ENCODE results near the gene SSC5D. TPM values are rescaled to one million over a fixed set of nuclear protein-coding genes. Genes with fewer than 3 reads are reported as not detected.

The SSC5D gene
- total RNA-seq, 1 experiment from 2014 or later, result 1.5 TPM

DNA sequence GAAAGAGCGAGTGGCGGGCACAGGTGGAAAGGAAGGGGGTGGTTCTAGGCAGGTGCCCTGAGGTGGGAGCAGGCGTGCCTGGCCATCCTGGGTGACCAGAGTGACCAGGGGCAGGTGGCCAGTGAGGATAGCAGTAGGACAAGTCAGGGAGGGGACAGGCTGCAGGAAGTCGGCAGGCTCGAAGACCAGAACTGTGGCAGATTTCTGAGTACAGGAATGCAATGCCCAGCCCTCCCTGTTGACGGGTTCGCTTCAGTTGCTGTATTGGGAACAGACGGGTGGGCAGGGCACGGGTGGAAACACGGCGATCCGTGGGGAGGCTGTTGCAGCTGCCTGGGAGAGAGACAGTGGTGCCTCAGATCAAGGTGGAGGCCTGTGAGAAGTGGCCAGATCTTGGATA lies 9.9 kb upstream of the SSC5D start:
- H3K4me3 ChIP-seq (replicated peaks in 1 of 2; ENCODE audit: low read depth in 1 of 2, low read length in 2 of 2), result no peak overlapping the region
- TF ChIP-seq TCF7L2 (IDR thresholded peaks at IDR 0.05; ENCODE audit: borderline replicate concordance, extremely low read depth, insufficient read depth, insufficient read length) (no peak), POLR2A (IDR thresholded peaks at IDR 0.05; ENCODE audit: borderline replicate concordance, extremely low read depth, insufficient read depth, insufficient read length) (no peak), CBX3 (IDR thresholded peaks at IDR 0.05; ENCODE audit: low read depth) (no peak), EZH2 (IDR thresholded peaks at IDR 0.05) (no peak), CEBPB (IDR thresholded peaks at IDR 0.05; ENCODE audit: low read depth) (no peak), ELF1 (IDR thresholded peaks at IDR 0.05; ENCODE audit: borderline replicate concordance, low read depth) (no peak), SP1 (IDR thresholded peaks at IDR 0.05; ENCODE audit: low read depth) (no peak), RAD21 (IDR thresholded peaks at IDR 0.05; ENCODE audit: low read depth) (no peak), SRF (IDR thresholded peaks at IDR 0.05; ENCODE audit: low read depth) (no peak), FOSL1 (IDR thresholded peaks at IDR 0.05; ENCODE audit: low read depth) (no peak), ZFX (IDR thresholded peaks at IDR 0.05) (no peak)
- TF ChIP-seq, protein P1, sequence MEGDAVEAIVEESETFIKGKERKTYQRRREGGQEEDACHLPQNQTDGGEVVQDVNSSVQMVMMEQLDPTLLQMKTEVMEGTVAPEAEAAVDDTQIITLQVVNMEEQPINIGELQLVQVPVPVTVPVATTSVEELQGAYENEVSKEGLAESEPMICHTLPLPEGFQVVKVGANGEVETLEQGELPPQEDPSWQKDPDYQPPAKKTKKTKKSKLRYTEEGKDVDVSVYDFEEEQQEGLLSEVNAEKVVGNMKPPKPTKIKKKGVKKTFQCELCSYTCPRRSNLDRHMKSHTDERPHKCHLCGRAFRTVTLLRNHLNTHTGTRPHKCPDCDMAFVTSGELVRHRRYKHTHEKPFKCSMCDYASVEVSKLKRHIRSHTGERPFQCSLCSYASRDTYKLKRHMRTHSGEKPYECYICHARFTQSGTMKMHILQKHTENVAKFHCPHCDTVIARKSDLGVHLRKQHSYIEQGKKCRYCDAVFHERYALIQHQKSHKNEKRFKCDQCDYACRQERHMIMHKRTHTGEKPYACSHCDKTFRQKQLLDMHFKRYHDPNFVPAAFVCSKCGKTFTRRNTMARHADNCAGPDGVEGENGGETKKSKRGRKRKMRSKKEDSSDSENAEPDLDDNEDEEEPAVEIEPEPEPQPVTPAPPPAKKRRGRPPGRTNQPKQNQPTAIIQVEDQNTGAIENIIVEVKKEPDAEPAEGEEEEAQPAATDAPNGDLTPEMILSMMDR (IDR thresholded peaks at IDR 0.05 in 2 of 3, conservative IDR thresholded peaks at IDR 0.05 in 1 of 3; ENCODE audit: borderline replicate concordance in 1 of 3, insufficient read depth in 1 of 3, low read depth in 2 of 3, low read length in 2 of 3), result no peak
- TF ChIP-seq, protein P2, sequence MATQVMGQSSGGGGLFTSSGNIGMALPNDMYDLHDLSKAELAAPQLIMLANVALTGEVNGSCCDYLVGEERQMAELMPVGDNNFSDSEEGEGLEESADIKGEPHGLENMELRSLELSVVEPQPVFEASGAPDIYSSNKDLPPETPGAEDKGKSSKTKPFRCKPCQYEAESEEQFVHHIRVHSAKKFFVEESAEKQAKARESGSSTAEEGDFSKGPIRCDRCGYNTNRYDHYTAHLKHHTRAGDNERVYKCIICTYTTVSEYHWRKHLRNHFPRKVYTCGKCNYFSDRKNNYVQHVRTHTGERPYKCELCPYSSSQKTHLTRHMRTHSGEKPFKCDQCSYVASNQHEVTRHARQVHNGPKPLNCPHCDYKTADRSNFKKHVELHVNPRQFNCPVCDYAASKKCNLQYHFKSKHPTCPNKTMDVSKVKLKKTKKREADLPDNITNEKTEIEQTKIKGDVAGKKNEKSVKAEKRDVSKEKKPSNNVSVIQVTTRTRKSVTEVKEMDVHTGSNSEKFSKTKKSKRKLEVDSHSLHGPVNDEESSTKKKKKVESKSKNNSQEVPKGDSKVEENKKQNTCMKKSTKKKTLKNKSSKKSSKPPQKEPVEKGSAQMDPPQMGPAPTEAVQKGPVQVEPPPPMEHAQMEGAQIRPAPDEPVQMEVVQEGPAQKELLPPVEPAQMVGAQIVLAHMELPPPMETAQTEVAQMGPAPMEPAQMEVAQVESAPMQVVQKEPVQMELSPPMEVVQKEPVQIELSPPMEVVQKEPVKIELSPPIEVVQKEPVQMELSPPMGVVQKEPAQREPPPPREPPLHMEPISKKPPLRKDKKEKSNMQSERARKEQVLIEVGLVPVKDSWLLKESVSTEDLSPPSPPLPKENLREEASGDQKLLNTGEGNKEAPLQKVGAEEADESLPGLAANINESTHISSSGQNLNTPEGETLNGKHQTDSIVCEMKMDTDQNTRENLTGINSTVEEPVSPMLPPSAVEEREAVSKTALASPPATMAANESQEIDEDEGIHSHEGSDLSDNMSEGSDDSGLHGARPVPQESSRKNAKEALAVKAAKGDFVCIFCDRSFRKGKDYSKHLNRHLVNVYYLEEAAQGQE (IDR thresholded peaks at IDR 0.05; ENCODE audit: low read depth), result no peak
- TF ChIP-seq, protein P3, sequence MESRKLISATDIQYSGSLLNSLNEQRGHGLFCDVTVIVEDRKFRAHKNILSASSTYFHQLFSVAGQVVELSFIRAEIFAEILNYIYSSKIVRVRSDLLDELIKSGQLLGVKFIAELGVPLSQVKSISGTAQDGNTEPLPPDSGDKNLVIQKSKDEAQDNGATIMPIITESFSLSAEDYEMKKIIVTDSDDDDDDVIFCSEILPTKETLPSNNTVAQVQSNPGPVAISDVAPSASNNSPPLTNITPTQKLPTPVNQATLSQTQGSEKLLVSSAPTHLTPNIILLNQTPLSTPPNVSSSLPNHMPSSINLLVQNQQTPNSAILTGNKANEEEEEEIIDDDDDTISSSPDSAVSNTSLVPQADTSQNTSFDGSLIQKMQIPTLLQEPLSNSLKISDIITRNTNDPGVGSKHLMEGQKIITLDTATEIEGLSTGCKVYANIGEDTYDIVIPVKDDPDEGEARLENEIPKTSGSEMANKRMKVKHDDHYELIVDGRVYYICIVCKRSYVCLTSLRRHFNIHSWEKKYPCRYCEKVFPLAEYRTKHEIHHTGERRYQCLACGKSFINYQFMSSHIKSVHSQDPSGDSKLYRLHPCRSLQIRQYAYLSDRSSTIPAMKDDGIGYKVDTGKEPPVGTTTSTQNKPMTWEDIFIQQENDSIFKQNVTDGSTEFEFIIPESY (IDR thresholded peaks at IDR 0.05; ENCODE audit: extremely low read depth, insufficient replicate concordance, low read length), result no peak
- no peaks in the 10 kb centered on the region for H3K9me3 ChIP-seq (ENCODE audit: control insufficient read depth in 1 of 2, insufficient read depth in 1 of 2, low read depth in 1 of 2, low read length in 2 of 2)
- ChIA-PET RAD21 (ENCODE audit: low non-redundant PET in 1 of 2, low total read pairs in 2 of 2, uncharacterized antibody in 2 of 2, unreplicated experiment in 2 of 2) (no interaction called here), POLR2A (no interaction called here), CTCF (no interaction called here)
- no peak for DNase-seq (ENCODE audit: low read depth, low spot score)
- H3K9me2 ChIP-seq (ENCODE audit: insufficient read depth), result no peaks in the 10 kb centered on the region
- no TSS peak for BruUV-seq (replicated peaks)
- H3K79me2 ChIP-seq (ENCODE audit: insufficient read depth, low read length), result peaks cover 19% of the 10 kb centered on the region
- no peak for ATAC-seq
- intact Hi-C loops (cut with micrococcal nuclease), result no loop called here
- H3K9ac ChIP-seq (ENCODE audit: low read length), result peak overlapping the region; percentile 90; the same call in 1 of the 2 replicates
- no peak overlapping the region for H2AFZ ChIP-seq (ENCODE audit: low read depth, low read length, poor library complexity, severe bottlenecking)
- no peaks in the 10 kb centered on the region for H3K27me3 ChIP-seq (ENCODE audit: insufficient read depth, low read length)
- H4K20me1 ChIP-seq (ENCODE audit: insufficient read depth), result no peaks in the 10 kb centered on the region
- H3K36me3 ChIP-seq (ENCODE audit: control insufficient read depth in 1 of 2, insufficient read depth in 2 of 2, low read length in 2 of 2), result no peaks in the 10 kb centered on the region
- H3K4me2 ChIP-seq (ENCODE audit: low read length), result peak overlapping the region; percentile 76
- H3K27ac ChIP-seq (ENCODE audit: low read depth, low read length), result no peak overlapping the region
- peaks cover 32 to 42% of the 10 kb centered on the region in 2 experiments for H3K4me1 ChIP-seq (ENCODE audit: control insufficient read depth in 1 of 2, insufficient read depth in 2 of 2, low read length in 2 of 2)
